ENCODE data around the gene NFE2.

- TF ChIP-seq, protein P1, sequence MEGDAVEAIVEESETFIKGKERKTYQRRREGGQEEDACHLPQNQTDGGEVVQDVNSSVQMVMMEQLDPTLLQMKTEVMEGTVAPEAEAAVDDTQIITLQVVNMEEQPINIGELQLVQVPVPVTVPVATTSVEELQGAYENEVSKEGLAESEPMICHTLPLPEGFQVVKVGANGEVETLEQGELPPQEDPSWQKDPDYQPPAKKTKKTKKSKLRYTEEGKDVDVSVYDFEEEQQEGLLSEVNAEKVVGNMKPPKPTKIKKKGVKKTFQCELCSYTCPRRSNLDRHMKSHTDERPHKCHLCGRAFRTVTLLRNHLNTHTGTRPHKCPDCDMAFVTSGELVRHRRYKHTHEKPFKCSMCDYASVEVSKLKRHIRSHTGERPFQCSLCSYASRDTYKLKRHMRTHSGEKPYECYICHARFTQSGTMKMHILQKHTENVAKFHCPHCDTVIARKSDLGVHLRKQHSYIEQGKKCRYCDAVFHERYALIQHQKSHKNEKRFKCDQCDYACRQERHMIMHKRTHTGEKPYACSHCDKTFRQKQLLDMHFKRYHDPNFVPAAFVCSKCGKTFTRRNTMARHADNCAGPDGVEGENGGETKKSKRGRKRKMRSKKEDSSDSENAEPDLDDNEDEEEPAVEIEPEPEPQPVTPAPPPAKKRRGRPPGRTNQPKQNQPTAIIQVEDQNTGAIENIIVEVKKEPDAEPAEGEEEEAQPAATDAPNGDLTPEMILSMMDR (IDR thresholded peaks at IDR 0.05): no peak
- no peak for TF ChIP-seq POLR2A (IDR thresholded peaks at IDR 0.05)
These were observed 3.5 kb upstream of the NFE2 start for GRCh38 chr12:54304187-54304810.

Data from lower leg skin (tissue), 3 donors.